GM08714 (cell line): ENCODE results near the gene GLI1.
"Not testable (repeated sequence)": the region's sequence is repeated elsewhere in the genome, so short reads cannot be mapped to it uniquely, and the experiment has no call there.

ENCODE experiments used
- H3K4me3 ChIP-seq: fragments of 200-500 bp; sonication (Bioruptor generic); 2 replicates; pipeline ENCODE4 v1.5.1; 2014; ENCODE audit warnings: mild to moderate bottlenecking, low read length, inconsistent platforms
- ZNF274 ChIP-seq: IDR thresholded peaks from 2 replicates; pipeline ENCODE4 v1.6.1; 2012; ENCODE audit warnings: mild to moderate bottlenecking, low read depth, low read length

GLI1 gene

DNA sequence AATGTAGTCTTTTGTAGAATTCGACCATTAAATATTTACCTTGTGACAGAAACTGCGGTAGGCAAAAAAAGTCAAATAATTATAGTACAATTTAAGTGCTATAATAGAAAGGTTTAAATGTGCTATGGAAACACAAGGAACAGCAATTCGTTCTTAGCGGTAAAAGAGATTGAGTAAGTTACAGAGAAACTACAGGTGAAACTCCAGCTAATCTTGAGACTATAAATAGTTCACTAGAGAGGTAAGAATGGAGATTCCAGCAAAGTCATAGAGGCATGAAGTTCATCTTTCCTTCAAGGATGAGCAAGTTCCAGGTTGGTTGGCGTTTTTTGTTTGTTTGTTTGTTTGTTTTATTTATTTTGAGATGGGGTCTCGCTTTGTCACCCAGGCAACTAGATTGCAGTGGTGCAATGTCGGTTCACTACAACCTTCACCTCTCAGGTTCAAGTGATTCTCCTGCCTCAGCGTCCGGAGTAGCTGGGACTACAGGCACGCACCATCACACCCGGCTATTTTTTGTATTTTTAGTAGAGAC lies 27.9 kb upstream of the GLI1 start:
- TF ChIP-seq ZNF274 = no peak
- H3K4me3 ChIP-seq = no peak overlapping the region; the same call in 1 of the 2 replicates

DNA sequence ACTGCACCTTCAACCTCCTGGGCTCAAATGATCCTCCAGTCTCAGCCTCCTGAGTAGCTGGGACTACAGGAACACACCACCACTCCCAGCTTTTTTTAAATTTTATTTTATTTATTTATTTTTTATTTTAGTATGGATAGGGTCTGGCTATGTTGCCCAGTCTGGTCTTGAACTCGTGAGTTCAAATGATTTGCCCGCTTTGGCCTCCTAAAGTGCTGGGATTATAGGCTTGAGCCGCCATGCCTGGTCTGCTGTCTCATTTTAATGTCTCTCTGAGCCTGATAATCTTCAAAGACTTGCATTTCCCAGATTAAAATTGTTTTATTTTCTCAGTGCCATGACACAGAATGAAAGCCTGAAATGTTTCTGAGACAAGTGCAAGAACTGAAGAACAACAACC lies 26.2 kb upstream of the GLI1 start:
- H3K4me3 ChIP-seq = no peak overlapping the region
- no peak for TF ChIP-seq ZNF274

DNA sequence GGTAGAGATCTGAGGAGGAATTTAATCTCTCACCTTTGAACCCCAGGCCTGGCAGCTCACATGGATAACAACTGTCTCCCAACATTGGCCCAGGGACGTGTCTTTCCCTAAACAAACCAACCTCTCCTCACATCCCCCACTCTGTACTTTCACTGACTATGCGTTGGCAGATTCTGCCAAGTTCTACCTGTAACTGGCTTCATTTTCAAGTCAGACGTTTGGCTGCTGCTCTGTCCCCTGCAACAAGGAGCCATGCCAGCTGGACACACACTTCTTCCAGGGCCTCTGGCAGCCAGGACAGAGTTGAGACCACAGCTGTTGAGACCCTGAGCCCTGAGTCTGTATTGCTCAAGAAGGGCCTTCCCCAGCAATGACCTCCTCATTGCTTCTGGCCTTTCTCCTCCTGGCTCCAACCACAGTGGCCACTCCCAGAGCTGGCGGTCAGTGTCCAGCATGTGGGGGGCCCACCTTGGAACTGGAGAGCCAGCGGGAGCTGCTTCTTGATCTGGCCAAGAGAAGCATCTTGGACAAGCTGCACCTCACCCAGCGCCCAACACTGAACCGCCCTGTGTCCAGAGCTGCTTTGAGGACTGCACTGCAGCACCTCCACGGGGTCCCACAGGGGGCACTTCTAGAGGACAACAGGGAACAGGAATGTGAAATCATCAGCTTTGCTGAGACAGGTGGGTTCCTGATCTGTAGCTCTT lies 24.9 kb upstream of the GLI1 start, which contains the start of gene INHBC:
Gene INHBC, plus strand, starts transcription at position 268 of the 707 bp plus-strand sequence. Its CDS starts 103 bp downstream, at position 371.
- H3K4me3 ChIP-seq = no peak within 1 kb of the TSS
- TF ChIP-seq ZNF274 = no peak

DNA sequence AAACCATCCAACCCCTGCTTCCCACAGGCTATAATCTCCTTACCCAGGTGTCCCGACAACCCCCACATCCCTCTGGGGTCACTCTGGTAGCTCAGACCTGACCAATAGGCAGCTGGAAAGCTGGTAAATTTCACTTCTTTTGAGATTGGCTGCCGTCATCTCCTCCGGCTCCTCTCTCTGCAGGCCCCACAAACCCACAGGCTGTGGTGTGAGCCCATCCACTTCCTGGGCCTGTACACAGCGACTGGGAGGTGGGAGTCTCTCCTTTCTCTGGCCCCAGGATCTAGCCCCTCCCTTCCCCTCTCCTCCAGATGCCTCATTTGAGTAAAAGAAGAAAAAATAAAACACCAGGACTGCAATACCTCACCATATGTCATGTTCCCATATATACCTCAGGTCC lies 24.3 kb upstream of the GLI1 start:
- H3K4me3 ChIP-seq = no peak overlapping the region
- TF ChIP-seq ZNF274 = no peak

DNA sequence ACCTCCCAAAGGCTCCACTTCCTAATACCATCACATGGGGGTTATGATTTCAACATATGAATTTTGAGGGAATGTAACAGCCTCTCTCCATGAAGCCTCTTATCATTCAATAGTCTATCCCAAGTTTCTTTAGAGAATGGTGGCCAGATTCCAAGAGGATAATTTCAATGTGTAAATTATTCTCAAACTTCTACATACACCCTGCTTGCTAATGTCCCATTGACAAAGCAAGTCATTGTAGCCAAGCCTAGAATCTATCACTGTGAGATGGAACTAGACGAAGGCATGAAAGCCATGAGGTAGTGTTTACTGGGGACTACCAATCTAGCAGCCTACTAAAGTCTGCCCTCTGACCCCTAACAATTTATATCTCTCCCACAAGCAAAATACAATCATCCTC lies 21.2 kb upstream of the GLI1 start:
- no peak overlapping the region for H3K4me3 ChIP-seq
- no peak for TF ChIP-seq ZNF274

DNA sequence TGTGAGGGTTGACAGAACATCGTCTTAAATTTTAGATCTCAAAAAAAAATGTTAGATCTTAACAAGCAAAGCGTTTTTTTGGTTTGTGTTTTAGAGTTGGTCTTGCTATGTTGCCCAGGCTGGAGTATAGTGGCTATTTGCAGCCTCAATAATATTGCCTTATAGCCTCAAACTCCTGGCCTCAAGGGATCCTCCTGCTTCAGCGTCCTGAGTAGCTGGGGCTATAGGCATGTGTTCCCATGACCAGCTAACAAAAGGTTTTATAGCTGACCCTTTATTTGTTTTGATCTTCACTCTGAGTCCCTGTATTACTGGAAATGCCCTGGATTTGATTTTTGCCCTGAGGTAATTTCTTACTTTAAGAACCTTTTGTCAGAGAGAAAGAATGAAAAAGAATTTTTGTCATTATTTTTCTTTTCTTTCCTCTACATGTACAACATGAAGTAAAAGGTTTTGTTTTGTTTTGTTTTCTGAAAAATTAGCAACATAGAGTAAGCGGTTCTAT lies 19.8 kb upstream of the GLI1 start:
- no peak for TF ChIP-seq ZNF274
- H3K4me3 ChIP-seq = no peak overlapping the region

DNA sequence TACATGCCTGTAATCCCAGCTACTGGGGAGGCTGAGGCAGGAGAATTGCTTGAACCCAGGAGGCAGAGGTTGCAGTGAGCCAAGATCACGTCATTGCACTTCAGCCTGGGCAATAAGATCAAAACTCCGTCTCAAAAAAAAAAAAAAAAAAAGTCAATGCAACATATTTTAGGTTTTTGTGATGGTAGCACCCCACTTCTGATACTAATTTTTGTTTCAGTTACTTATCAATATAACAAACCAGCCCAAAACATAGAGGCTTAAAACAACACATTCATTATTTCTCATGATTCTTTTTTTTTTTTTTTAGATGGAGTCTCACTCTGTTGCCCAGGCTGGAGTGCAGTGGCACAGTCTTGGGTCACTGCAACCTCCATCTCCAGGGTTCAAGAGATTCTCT lies 18.2 kb upstream of the GLI1 start:
- H3K4me3 ChIP-seq = not testable (repeated sequence)

DNA sequence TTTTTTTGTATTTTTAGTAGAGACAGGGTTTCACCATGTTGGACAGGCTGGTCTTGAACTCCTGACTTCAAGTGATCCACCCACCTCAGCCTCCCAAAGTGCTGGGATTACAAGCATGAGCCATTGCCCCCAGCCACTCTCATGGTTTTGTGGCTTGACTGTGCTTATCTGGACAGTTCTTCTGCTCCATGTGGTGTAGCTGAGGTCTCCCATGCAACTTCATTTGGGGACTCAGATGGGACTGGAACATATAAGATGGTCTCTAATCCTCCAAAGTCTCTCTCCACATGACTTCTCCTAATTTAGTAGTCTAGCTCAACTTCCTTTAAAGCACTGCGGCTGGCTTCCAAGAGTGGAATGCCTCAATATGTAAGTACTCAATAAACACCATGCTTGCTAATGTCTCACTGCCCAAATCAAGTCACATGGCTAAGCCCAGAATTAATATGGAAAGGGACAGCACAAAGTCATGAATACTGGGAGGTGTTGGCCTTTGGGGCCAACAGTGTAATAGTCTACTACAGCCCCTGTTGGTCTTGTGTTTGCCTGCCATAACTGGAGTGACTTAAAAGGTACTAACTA lies 17.6 kb upstream of the GLI1 start:
- no peak overlapping the region for H3K4me3 ChIP-seq
- TF ChIP-seq ZNF274 = no peak

DNA sequence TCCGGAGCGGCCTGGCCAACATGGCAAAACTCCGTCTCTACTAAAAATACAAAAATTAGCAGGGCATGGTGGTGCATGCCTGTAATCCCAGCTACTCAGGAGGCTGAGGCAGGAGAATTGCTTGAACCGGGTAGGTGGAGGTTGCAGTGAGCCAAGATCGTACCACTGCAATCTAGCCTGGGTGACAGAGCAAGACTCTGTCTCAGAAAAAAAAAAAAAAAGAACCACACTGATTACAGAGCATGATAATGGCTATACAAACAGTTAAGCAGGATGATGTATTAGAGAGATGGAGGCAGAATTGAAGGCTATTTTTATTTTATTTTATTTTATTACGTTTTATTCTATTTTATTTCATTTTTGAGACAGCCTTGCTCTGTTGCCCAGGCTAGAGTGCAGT lies 15.2 kb upstream of the GLI1 start:
- H3K4me3 ChIP-seq = not testable (repeated sequence)

DNA sequence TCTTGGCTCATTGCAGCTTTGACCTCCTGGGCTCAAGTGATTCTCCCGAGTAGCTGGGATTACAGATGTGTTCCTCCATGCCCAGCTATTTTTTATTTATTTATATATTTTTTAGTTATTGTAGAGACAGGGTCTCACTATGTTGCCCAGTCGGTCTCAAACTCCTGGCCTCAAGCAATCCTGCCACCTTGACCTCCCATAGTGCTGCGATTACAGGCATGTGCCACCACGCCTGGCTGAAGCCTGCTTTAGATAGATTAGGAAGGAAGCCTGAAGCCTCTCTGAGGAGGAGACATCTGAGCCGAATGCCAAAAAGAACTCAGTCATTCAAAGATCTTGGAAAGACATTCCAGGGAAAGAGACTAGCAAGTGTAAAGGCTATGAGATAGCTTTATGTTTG lies 14.8 kb upstream of the GLI1 start:
- no peak for TF ChIP-seq ZNF274
- no peak overlapping the region for H3K4me3 ChIP-seq

DNA sequence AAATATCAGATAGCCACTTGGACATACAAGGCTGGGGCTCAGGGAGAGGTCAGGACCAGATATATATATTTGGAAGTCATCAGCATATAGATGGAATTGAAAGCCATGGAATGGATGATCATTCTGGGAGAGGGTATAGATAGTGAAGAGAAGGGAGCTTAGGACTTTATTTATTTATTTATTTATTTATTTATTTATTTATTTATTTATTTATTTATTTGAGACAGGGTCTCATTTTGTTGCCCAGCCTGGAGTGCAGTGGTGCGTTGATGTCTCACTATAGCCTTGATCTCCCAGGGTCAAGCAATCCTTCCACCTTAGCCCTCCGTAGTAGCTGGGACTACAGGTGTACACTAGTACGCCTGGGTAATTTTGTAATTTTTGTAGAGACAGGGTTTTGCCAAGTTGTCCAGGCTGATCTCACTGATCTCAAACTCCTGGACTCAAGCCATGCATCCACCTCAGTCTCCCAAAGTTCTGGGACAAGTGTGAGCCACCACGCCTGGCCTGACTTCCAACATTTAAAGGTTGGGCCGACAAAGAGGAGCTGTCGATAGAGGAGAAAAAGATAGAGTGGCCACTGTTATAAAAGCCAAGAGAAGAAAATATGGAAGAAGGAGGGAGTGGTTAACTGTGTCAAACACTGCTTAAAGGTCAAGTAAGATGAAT lies 13.2 kb upstream of the GLI1 start:
- TF ChIP-seq ZNF274 = no peak
- H3K4me3 ChIP-seq = no peak overlapping the region

DNA sequence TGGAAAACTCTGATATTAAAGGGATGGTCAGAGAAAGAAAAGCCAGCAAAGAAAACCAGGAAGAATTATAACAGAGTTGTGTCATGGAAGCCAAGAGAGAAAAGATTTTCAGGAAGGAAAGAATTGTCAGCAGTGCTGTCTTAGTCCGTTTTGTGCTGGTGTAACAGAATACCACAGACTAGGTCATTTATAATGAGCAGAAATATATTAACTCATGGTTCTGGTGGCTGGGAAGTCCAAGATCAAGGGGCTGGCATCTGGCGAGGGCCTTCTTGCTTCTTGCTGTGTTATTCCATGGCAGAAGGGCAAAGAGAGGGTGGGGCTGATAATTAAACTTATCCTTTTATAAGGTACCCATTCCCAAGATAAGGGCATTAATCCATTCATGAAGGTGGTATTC lies 10.9 kb upstream of the GLI1 start:
- H3K4me3 ChIP-seq = no peak overlapping the region
- TF ChIP-seq ZNF274 = no peak

DNA sequence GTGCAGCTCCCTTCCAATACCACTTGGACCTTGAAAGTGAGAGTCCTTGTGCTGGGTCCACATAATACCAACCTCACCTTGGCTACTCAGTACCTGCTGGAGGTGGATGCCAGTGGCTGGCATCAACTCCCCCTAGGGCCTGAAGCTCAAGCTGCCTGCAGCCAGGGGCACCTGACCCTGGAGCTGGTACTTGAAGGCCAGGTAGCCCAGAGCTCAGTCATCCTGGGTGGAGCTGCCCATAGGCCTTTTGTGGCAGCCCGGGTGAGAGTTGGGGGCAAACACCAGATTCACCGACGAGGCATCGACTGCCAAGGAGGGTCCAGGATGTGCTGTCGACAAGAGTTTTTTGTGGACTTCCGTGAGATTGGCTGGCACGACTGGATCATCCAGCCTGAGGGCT lies 10.2 kb upstream of the GLI1 start:
- TF ChIP-seq ZNF274 = no peak
- H3K4me3 ChIP-seq = no peak overlapping the region

DNA sequence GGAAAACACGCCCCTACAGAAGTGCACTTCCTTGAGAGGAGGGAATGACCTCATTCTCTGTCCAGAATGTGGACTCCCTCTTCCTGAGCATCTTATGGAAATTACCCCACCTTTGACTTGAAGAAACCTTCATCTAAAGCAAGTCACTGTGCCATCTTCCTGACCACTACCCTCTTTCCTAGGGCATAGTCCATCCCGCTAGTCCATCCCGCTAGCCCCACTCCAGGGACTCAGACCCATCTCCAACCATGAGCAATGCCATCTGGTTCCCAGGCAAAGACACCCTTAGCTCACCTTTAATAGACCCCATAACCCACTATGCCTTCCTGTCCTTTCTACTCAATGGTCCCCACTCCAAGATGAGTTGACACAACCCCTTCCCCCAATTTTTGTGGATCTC lies 9.5 kb upstream of the GLI1 start:
- TF ChIP-seq ZNF274 = no peak
- H3K4me3 ChIP-seq = no peak overlapping the region

DNA sequence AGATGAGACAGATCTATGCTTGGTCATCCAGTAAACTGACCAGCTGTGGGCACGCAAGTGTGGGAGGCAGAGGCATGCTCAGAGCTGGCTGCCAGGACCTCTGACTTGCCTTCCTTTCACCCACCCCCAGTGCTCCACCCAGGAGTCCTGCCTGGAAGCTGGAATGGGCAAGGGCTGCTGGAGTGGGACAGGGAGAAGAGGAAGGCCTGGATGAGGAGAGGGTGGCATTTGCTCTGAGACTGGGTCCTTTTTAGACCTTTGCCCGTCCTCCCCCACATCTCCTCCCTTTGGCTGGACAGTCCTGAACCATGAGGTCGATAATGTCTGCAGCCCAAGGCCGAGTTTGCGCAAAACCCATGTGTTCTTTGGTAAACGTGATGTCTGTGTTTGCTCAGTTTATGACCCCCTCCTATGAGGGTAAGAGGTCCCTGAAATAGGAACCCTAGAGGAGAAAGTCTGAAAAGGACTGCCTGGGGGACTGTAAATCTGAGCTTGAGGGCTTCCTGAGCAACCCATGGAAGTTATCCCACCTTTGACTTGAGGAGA lies 8.3 kb upstream of the GLI1 start:
- H3K4me3 ChIP-seq = no peak overlapping the region
- no peak for TF ChIP-seq ZNF274
